A673 (cell line): Measurements from ENCODE around the gene SELE. TPM values are rescaled to one million over a fixed set of nuclear protein-coding genes. Genes with fewer than 3 reads are reported as not detected.
"Not testable (repeated sequence)": the region's sequence is repeated elsewhere in the genome, so short reads cannot be mapped to it uniquely, and the experiment has no call there.

Experiments
- BruUV-seq: library from RNA; stranded (reverse); fragments of 400-500 nt; replicated peaks from 2 replicates; lab custom pipeline; 2021; lab: Mats Ljungman, UMichigan
- CTCF ChIA-PET: fragments of 300-600 bp; sonication (Branson Sonifier 250); formaldehyde crosslinking; loops from one replicate; lab custom pipeline; 2022; ENCODE audit warnings: antibody characterized with exemption; lab: Charles Lee
- POLR2A ChIA-PET: fragments of 300-600 bp; sonication (Branson Sonifier 250); formaldehyde crosslinking; loops from one replicate; lab custom pipeline; 2022; ENCODE audit warnings: antibody characterized with exemption; ENCODE audit not compliant: low non-redundant PET; lab: Charles Lee
- DNase-seq: peaks from one replicate; pipeline ENCODE4 v3.0.0-alpha.2; 2015; ENCODE audit warnings: low spot score
- H3K27ac ChIP-seq: fragments of 200-600 bp; sonication (generic); 2 replicates; pipeline ENCODE4 v1.5.1; 2016; ENCODE audit warnings: mixed run types, low read depth, mild to moderate bottlenecking, mixed read lengths, antibody characterized with exemption, low read length; ENCODE audit not compliant: poor library complexity, severe bottlenecking
- H3K27me3 ChIP-seq: fragments of 200-600 bp; sonication (generic); replicated peaks from 2 replicates; pipeline ENCODE4 v1.6.1; 2017; ENCODE audit warnings: mixed run types, low read depth, mild to moderate bottlenecking, mixed read lengths, antibody characterized with exemption, low read length; ENCODE audit not compliant: insufficient read depth, poor library complexity
- H3K36me3 ChIP-seq: fragments of 200-600 bp; sonication (generic); 2 replicates; pipeline ENCODE4 v1.6.1; 2016; ENCODE audit warnings: mixed run types, mild to moderate bottlenecking, mixed read lengths, antibody characterized with exemption, low read length; ENCODE audit not compliant: insufficient read depth, poor library complexity, severe bottlenecking
- H3K4me1 ChIP-seq: fragments of 200-600 bp; sonication (generic); 2 replicates; pipeline ENCODE4 v1.6.1; 2017; ENCODE audit warnings: mixed run types, mild to moderate bottlenecking, mixed read lengths, antibody characterized with exemption, low read length; ENCODE audit not compliant: insufficient read depth, poor library complexity, severe bottlenecking
- H3K4me3 ChIP-seq: fragments of 200-600 bp; sonication (generic); 2 replicates; pipeline ENCODE4 v1.5.1; 2016; ENCODE audit warnings: low read depth, mixed run types, mild to moderate bottlenecking, mixed read lengths, low read length; ENCODE audit not compliant: poor library complexity, severe bottlenecking
- H3K9me3 ChIP-seq: fragments of 200-600 bp; sonication (generic); 2 replicates; pipeline ENCODE4 v1.6.1; 2016; ENCODE audit warnings: mixed run types, low read depth, mild to moderate bottlenecking, mixed read lengths, antibody characterized with exemption, low read length; ENCODE audit not compliant: poor library complexity, severe bottlenecking
- CTCF ChIP-seq: fragments of 300-800, 200-600 bp; sonication (generic); conservative IDR thresholded peaks from 2 replicates; pipeline ENCODE4 v1.5.1; 2017; ENCODE audit warnings: low read depth, mild to moderate bottlenecking, antibody characterized with exemption, low read length, moderate library complexity, mixed read lengths
- EZH2 ChIP-seq: fragments of 200-600 bp; sonication (generic); IDR thresholded peaks from 2 replicates; pipeline ENCODE4 v1.6.1; 2017; ENCODE audit warnings: borderline replicate concordance, low read depth, mild to moderate bottlenecking, mixed read lengths, antibody characterized with exemption, low read length; ENCODE audit not compliant: poor library complexity, severe bottlenecking
- intact Hi-C: fragments of 100-400 bp; cut with micrococcal nuclease; formaldehyde crosslinking; loops from one replicate; pipeline ENCODE4 v1.10.0; 2022; ENCODE audit not compliant: unreplicated experiment
- total RNA-seq: library from RNA; stranded (reverse); gene quantifications from 2 replicates; pipeline ENCODE4 v1.2.3, GENCODE V29; 2021

The SELE gene
- total RNA-seq, 1 experiment from 2014 or later, result not detected

- ChIA-PET CTCF (no interaction called here), POLR2A (no interaction called here)
- intact Hi-C loops, result no loop called here
- Histone ChIP-seq H3K4me3 (no peak overlapping the region), H3K27me3 (no peaks in the 10 kb centered on the region), H3K27ac (no peak overlapping the region), H3K9me3 (no peaks in the 10 kb centered on the region), H3K36me3 (no peaks in the 10 kb centered on the region), H3K4me1 (no peaks in the 10 kb centered on the region)
- no peak for DNase-seq
- TF ChIP-seq CTCF, result no peak
- no peak for TF ChIP-seq EZH2
- BruUV-seq, result no TSS peak
Observed at GRCh38 chr1:169690489-169690888, 43.4 kb downstream of the SELE start.

- CTCF ChIA-PET, result no interaction called here
- H3K9me3 ChIP-seq, result no peaks in the 10 kb centered on the region
- H3K36me3 ChIP-seq, result no peaks in the 10 kb centered on the region
Observed at GRCh38 chr1:169689395-169689794, 44.5 kb downstream of the SELE start.

GRCh38 chr1:169688377-169688776 is 45.5 kb downstream of the SELE start:
- BruUV-seq, POLR2A ChIA-PET, H3K9me3 ChIP-seq, intact Hi-C loops, H3K36me3 ChIP-seq, CTCF ChIA-PET, H3K4me1 ChIP-seq, H3K4me3 ChIP-seq, H3K27me3 ChIP-seq, H3K27ac ChIP-seq, DNase-seq: not testable (repeated sequence)

More at GRCh38 chr1:169689395-169689794, 44.5 kb downstream of the SELE start:
- Histone ChIP-seq H3K27me3 (no peaks in the 10 kb centered on the region), H3K4me1 (no peaks in the 10 kb centered on the region), H3K27ac (no peak overlapping the region), H3K4me3 (no peak overlapping the region)
- TF ChIP-seq CTCF, result no peak
- no peak for TF ChIP-seq EZH2
- BruUV-seq, result no TSS peak
- intact Hi-C loops, result no loop called here
- POLR2A ChIA-PET, result no interaction called here
- DNase-seq, result no peak

GRCh38 chr1:169683661-169684060 is 50.2 kb downstream of the SELE start:
- DNase-seq, result no peak
- Histone ChIP-seq H3K27me3 (peaks cover 8% of the 10 kb centered on the region), H3K27ac (no peak overlapping the region), H3K4me3 (no peak overlapping the region), H3K36me3 (no peaks in the 10 kb centered on the region), H3K9me3 (no peaks in the 10 kb centered on the region), H3K4me1 (no peaks in the 10 kb centered on the region)
- intact Hi-C loops, result no loop called here
- ChIA-PET CTCF (no interaction called here), POLR2A (no interaction called here)
- TF ChIP-seq CTCF (no peak), EZH2 (no peak)
- BruUV-seq, result no TSS peak

- CTCF ChIA-PET, H3K27ac ChIP-seq, POLR2A ChIA-PET, H3K4me1 ChIP-seq, H3K27me3 ChIP-seq, DNase-seq, H3K36me3 ChIP-seq, intact Hi-C loops, H3K4me3 ChIP-seq, H3K9me3 ChIP-seq, BruUV-seq: not testable (repeated sequence)
Observed at GRCh38 chr1:169683168-169683567, 50.7 kb downstream of the SELE start.
